GM23338 (cell line): Measurements from ENCODE around the gene C9orf85. TPM values are rescaled to one million over a fixed set of nuclear protein-coding genes. Genes with fewer than 3 reads are reported as not detected.

Experiments
- ATAC-seq: fragments of 200-7000 bp; cut with Tn5 transposase; 3 replicates; pipeline ENCODE4 v1.9.1; 2020
- DNase-seq: peaks from one replicate; pipeline ENCODE4 v3.0.0-alpha.2; 2015; ENCODE audit warnings: low spot score
- H2AFZ ChIP-seq: fragments of 200-600 bp; sonication (generic); 2 replicates; pipeline ENCODE4 v1.8.0; 2016; ENCODE audit warnings: antibody characterized with exemption, mild to moderate bottlenecking, moderate library complexity
- H3F3A ChIP-seq: fragments of 200-600 bp; sonication (generic); replicated peaks from 2 replicates; pipeline ENCODE4 v1.8.0; 2017; ENCODE audit warnings: antibody characterized with exemption, mixed run types, low read depth
- H3K27ac ChIP-seq: fragments of 200-600 bp; sonication (generic); 2 replicates; pipeline ENCODE4 v1.6.1; 2016; ENCODE audit warnings: low read depth
- H3K27me3 ChIP-seq: fragments of 200-600 bp; sonication (generic); 2 replicates; pipeline ENCODE4 v1.8.0; 2016; ENCODE audit warnings: mild to moderate bottlenecking, mixed run types, moderate library complexity; ENCODE audit not compliant: insufficient read depth
- H3K36me3 ChIP-seq: fragments of 200-600 bp; sonication (generic); 2 replicates; pipeline ENCODE4 v1.8.0; 2016; ENCODE audit warnings: mild to moderate bottlenecking; ENCODE audit not compliant: insufficient read depth
- H3K4me1 ChIP-seq: fragments of 200-600 bp; sonication (generic); 2 replicates; pipeline ENCODE4 v1.8.0; 2016; ENCODE audit warnings: mild to moderate bottlenecking, moderate library complexity; ENCODE audit not compliant: insufficient read depth
- H3K4me2 ChIP-seq: fragments of 200-600 bp; sonication (generic); 2 replicates; pipeline ENCODE4 v1.7.1; 2017; ENCODE audit warnings: mixed run types
- H3K4me3 ChIP-seq: fragments of 200-600 bp; sonication (generic); 2 replicates; pipeline ENCODE4 v1.6.1; 2016; ENCODE audit warnings: mixed run types
- H3K79me2 ChIP-seq: fragments of 200-600 bp; sonication (generic); replicated peaks from 2 replicates; pipeline ENCODE4 v1.8.0; 2017; ENCODE audit warnings: mild to moderate bottlenecking; ENCODE audit not compliant: insufficient read depth
- H3K9me2 ChIP-seq: fragments of 200-600 bp; sonication (generic); 2 replicates; pipeline ENCODE4 v1.8.0; 2017; ENCODE audit not compliant: insufficient read depth
- H4K20me1 ChIP-seq: fragments of 200-600 bp; sonication (generic); replicated peaks from 2 replicates; pipeline ENCODE4 v1.8.0; 2017; ENCODE audit warnings: mild to moderate bottlenecking; ENCODE audit not compliant: insufficient read depth
- H3K27ac Mint-ChIP-seq: 2 replicates; pipeline ENCODE4 v1.8.0; 2020; ENCODE audit warnings: inconsistent platforms, mild to moderate bottlenecking, moderate library complexity, mixed read lengths
- H3K27me3 Mint-ChIP-seq: 3 replicates; pipeline ENCODE4 v1.8.0; 2022; ENCODE audit warnings: low read depth, mild to moderate bottlenecking, moderate library complexity, mixed read lengths, inconsistent platforms; ENCODE audit not compliant: insufficient read depth, poor library complexity
- H3K36me3 Mint-ChIP-seq: 3 replicates; pipeline ENCODE4 v1.8.0; 2021; ENCODE audit warnings: low read depth, mild to moderate bottlenecking, inconsistent platforms, moderate library complexity, mixed read lengths
- H3K4me1 Mint-ChIP-seq: 3 replicates; pipeline ENCODE4 v1.8.0; 2020; ENCODE audit warnings: mild to moderate bottlenecking, inconsistent platforms, mixed read lengths
- H3K4me3 Mint-ChIP-seq: 3 replicates; pipeline ENCODE4 v1.8.0; 2021; ENCODE audit warnings: moderate library complexity, mild to moderate bottlenecking, inconsistent platforms, mixed read lengths
- H3K9me3 Mint-ChIP-seq: 3 replicates; pipeline ENCODE4 v1.8.0; 2020; ENCODE audit warnings: moderate library complexity, mild to moderate bottlenecking, inconsistent platforms, mixed read lengths
- CREB1 ChIP-seq: fragments of 250-450 bp; sonication (Bioruptor Pico); IDR thresholded peaks from 2 replicates; pipeline ENCODE4 v1.5.0; 2020; ENCODE audit warnings: low read depth, mild to moderate bottlenecking, moderate library complexity
- EZH2 ChIP-seq: fragments of 200-600 bp; sonication (generic); IDR thresholded peaks from one replicate; pipeline ENCODE4 v1.8.0; 2017; ENCODE audit warnings: antibody characterized with exemption, mild to moderate bottlenecking, low read depth; ENCODE audit not compliant: unreplicated experiment
- EZH2phosphoT487 ChIP-seq: fragments of 200-600 bp; sonication (generic); IDR thresholded peaks from one replicate; pipeline ENCODE4 v1.8.1; 2018; ENCODE audit warnings: antibody characterized with exemption; ENCODE audit not compliant: unreplicated experiment
- JUNB ChIP-seq: IDR thresholded peaks from one replicate; pipeline ENCODE4 v1.6.1; 2016; ENCODE audit warnings: antibody characterized with exemption; ENCODE audit not compliant: unreplicated experiment
- NANOG ChIP-seq: IDR thresholded peaks from 2 replicates; pipeline ENCODE4 v1.6.1; 2016; ENCODE audit warnings: antibody characterized with exemption, borderline replicate concordance
- POLR2AphosphoS5 ChIP-seq: IDR thresholded peaks from 2 replicates; pipeline ENCODE4 v1.6.1; 2016; ENCODE audit warnings: antibody characterized with exemption, low read depth
- STAT1 ChIP-seq: IDR thresholded peaks from one replicate; pipeline ENCODE4 v1.6.1; 2016; ENCODE audit warnings: antibody characterized with exemption; ENCODE audit not compliant: unreplicated experiment
- ZNF114 ChIP-seq: fragments of 250-450 bp; sonication (Bioruptor Pico); IDR thresholded peaks from 2 replicates; pipeline ENCODE4 v1.5.0; 2020; ENCODE audit warnings: mild to moderate bottlenecking, moderate library complexity
- ZNF331 ChIP-seq: fragments of 250-450 bp; sonication (Bioruptor Pico); IDR thresholded peaks from 2 replicates; pipeline ENCODE4 v1.5.0; 2020; ENCODE audit warnings: low read depth, mild to moderate bottlenecking, moderate library complexity
- polyA plus RNA-seq: library from polyadenylated mRNA; unstranded; fragments of >200 nt; fragmentation: Nextera tagmentation; extraction: Ambion mirVana; gene quantifications from 2 replicates; pipeline ENCODE4 v1.2.1, GENCODE V29; 2016
- total RNA-seq: library from RNA; depleted of rRNA; stranded (reverse); fragments of >200 nt; shearing (Covaris generic); gene quantifications from 2 replicates; pipeline ENCODE4 v1.2.3, GENCODE V29; 2014
- TF ChIP-seq, protein P1 (sequence below): IDR thresholded peaks from one replicate; pipeline ENCODE4 v1.6.1; 2018; ENCODE audit warnings: antibody characterized with exemption; ENCODE audit not compliant: unreplicated experiment
- TF ChIP-seq, protein P2 (sequence below), 2 experiments: fragments of 200-600 bp in 1 of 2; sonication (generic) in 1 of 2; conservative IDR thresholded peaks; 2 replicates each; pipeline versions ENCODE4 v1.5.1 to v1.6.1; 2016 to 2017; ENCODE audit warnings: antibody characterized with exemption in 2 of 2, low read depth in 2 of 2, mild to moderate bottlenecking in 2 of 2, moderate library complexity in 1 of 2
- TF ChIP-seq, protein P3 (sequence below): fragments of 250-450 bp; sonication (Bioruptor Pico); IDR thresholded peaks from 2 replicates; pipeline ENCODE4 v1.5.0; 2020; ENCODE audit warnings: mild to moderate bottlenecking, moderate library complexity
- TF ChIP-seq, protein P4 (sequence below): IDR thresholded peaks from 2 replicates; pipeline ENCODE4 v1.6.1; 2016; ENCODE audit warnings: antibody characterized with exemption

Gene C9orf85
- total and polyA plus RNA-seq, 2 experiments from 2014 or later: 10.3 to 20.8 TPM

DNA sequence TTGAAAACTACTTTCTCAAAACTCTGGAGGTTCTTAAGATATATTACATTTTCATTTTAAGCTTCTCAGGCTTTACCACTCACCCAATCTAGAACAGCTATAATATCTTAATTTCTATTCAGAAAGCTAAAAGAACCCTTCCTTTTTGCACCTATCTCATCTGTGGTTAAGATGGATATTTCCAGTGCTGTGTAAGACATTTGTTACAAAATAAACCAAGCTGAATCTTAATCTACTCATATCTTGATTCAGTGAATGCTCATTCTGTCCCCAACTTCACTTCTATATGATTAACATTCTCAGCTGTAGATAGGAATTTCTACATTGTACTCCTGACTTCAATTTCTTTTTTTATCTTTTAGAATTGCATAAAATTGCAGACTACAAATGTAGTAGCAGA lies 15.5 kb upstream of the C9orf85 start:
- H3K36me3 Mint-ChIP-seq: peaks cover 16% of the 10 kb centered on the region; the same call in 2 of the 3 replicates
- no peaks in the 10 kb centered on the region for H3F3A ChIP-seq
- no peaks in the 10 kb centered on the region for H3K27me3 ChIP-seq
- peaks cover 100% of the 10 kb centered on the region for H3K79me2 ChIP-seq
- no peak for TF ChIP-seq CREB1 (CRISPR knock-in tag)
- no peak for TF ChIP-seq NANOG
- TF ChIP-seq ZNF331 (CRISPR knock-in tag): no peak
- TF ChIP-seq, protein P1, sequence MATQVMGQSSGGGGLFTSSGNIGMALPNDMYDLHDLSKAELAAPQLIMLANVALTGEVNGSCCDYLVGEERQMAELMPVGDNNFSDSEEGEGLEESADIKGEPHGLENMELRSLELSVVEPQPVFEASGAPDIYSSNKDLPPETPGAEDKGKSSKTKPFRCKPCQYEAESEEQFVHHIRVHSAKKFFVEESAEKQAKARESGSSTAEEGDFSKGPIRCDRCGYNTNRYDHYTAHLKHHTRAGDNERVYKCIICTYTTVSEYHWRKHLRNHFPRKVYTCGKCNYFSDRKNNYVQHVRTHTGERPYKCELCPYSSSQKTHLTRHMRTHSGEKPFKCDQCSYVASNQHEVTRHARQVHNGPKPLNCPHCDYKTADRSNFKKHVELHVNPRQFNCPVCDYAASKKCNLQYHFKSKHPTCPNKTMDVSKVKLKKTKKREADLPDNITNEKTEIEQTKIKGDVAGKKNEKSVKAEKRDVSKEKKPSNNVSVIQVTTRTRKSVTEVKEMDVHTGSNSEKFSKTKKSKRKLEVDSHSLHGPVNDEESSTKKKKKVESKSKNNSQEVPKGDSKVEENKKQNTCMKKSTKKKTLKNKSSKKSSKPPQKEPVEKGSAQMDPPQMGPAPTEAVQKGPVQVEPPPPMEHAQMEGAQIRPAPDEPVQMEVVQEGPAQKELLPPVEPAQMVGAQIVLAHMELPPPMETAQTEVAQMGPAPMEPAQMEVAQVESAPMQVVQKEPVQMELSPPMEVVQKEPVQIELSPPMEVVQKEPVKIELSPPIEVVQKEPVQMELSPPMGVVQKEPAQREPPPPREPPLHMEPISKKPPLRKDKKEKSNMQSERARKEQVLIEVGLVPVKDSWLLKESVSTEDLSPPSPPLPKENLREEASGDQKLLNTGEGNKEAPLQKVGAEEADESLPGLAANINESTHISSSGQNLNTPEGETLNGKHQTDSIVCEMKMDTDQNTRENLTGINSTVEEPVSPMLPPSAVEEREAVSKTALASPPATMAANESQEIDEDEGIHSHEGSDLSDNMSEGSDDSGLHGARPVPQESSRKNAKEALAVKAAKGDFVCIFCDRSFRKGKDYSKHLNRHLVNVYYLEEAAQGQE: no peak
- no peak for TF ChIP-seq POLR2AphosphoS5
- no peak for TF ChIP-seq JUNB
- TF ChIP-seq, protein P2, sequence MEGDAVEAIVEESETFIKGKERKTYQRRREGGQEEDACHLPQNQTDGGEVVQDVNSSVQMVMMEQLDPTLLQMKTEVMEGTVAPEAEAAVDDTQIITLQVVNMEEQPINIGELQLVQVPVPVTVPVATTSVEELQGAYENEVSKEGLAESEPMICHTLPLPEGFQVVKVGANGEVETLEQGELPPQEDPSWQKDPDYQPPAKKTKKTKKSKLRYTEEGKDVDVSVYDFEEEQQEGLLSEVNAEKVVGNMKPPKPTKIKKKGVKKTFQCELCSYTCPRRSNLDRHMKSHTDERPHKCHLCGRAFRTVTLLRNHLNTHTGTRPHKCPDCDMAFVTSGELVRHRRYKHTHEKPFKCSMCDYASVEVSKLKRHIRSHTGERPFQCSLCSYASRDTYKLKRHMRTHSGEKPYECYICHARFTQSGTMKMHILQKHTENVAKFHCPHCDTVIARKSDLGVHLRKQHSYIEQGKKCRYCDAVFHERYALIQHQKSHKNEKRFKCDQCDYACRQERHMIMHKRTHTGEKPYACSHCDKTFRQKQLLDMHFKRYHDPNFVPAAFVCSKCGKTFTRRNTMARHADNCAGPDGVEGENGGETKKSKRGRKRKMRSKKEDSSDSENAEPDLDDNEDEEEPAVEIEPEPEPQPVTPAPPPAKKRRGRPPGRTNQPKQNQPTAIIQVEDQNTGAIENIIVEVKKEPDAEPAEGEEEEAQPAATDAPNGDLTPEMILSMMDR (conservative IDR thresholded peaks at IDR 0.05; ENCODE audit: low read depth in 2 of 2): no peak
- TF ChIP-seq, protein P3, sequence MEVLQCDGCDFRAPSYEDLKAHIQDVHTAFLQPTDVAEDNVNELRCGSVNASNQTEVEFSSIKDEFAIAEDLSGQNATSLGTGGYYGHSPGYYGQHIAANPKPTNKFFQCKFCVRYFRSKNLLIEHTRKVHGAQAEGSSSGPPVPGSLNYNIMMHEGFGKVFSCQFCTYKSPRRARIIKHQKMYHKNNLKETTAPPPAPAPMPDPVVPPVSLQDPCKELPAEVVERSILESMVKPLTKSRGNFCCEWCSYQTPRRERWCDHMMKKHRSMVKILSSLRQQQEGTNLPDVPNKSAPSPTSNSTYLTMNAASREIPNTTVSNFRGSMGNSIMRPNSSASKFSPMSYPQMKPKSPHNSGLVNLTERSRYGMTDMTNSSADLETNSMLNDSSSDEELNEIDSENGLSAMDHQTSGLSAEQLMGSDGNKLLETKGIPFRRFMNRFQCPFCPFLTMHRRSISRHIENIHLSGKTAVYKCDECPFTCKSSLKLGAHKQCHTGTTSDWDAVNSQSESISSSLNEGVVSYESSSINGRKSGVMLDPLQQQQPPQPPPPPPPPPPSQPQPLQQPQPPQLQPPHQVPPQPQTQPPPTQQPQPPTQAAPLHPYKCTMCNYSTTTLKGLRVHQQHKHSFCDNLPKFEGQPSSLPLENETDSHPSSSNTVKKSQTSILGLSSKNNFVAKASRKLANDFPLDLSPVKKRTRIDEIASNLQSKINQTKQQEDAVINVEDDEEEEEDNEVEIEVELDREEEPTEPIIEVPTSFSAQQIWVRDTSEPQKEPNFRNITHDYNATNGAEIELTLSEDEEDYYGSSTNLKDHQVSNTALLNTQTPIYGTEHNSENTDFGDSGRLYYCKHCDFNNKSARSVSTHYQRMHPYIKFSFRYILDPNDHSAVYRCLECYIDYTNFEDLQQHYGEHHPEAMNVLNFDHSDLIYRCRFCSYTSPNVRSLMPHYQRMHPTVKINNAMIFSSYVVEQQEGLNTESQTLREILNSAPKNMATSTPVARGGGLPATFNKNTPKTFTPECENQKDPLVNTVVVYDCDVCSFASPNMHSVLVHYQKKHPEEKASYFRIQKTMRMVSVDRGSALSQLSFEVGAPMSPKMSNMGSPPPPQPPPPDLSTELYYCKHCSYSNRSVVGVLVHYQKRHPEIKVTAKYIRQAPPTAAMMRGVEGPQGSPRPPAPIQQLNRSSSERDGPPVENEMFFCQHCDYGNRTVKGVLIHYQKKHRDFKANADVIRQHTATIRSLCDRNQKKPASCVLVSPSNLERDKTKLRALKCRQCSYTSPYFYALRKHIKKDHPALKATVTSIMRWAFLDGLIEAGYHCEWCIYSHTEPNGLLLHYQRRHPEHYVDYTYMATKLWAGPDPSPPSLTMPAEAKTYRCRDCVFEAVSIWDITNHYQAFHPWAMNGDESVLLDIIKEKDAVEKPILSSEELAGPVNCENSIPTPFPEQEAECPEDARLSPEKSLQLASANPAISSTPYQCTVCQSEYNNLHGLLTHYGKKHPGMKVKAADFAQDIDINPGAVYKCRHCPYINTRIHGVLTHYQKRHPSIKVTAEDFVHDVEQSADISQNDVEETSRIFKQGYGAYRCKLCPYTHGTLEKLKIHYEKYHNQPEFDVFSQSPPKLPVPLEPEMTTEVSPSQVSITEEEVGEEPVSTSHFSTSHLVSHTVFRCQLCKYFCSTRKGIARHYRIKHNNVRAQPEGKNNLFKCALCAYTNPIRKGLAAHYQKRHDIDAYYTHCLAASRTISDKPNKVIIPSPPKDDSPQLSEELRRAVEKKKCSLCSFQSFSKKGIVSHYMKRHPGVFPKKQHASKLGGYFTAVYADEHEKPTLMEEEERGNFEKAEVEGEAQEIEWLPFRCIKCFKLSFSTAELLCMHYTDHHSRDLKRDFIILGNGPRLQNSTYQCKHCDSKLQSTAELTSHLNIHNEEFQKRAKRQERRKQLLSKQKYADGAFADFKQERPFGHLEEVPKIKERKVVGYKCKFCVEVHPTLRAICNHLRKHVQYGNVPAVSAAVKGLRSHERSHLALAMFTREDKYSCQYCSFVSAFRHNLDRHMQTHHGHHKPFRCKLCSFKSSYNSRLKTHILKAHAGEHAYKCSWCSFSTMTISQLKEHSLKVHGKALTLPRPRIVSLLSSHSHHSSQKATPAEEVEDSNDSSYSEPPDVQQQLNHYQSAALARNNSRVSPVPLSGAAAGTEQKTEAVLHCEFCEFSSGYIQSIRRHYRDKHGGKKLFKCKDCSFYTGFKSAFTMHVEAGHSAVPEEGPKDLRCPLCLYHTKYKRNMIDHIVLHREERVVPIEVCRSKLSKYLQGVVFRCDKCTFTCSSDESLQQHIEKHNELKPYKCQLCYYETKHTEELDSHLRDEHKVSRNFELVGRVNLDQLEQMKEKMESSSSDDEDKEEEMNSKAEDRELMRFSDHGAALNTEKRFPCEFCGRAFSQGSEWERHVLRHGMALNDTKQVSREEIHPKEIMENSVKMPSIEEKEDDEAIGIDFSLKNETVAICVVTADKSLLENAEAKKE: no peak
- TF ChIP-seq, protein P4, sequence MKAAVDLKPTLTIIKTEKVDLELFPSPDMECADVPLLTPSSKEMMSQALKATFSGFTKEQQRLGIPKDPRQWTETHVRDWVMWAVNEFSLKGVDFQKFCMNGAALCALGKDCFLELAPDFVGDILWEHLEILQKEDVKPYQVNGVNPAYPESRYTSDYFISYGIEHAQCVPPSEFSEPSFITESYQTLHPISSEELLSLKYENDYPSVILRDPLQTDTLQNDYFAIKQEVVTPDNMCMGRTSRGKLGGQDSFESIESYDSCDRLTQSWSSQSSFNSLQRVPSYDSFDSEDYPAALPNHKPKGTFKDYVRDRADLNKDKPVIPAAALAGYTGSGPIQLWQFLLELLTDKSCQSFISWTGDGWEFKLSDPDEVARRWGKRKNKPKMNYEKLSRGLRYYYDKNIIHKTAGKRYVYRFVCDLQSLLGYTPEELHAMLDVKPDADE: no peak
- no peak for TF ChIP-seq ZNF114 (CRISPR knock-in tag)
- TF ChIP-seq EZH2: no peak
- no peak for TF ChIP-seq STAT1
- no peak for TF ChIP-seq EZH2phosphoT487
- peaks cover 60% of the 10 kb centered on the region for H3K4me1 ChIP-seq
- no peak overlapping the region for H3K4me3 Mint-ChIP-seq
- H2AFZ ChIP-seq: no peak overlapping the region
- H3K9me2 ChIP-seq: no peaks in the 10 kb centered on the region
- no peak for ATAC-seq
- H3K4me2 ChIP-seq: no peak overlapping the region
- no peak overlapping the region for H3K4me3 ChIP-seq
- H3K27ac ChIP-seq: no peak overlapping the region
- DNase-seq: no peak
- no peaks in the 10 kb centered on the region for H3K27me3 Mint-ChIP-seq
- peaks cover 71% of the 10 kb centered on the region for H4K20me1 ChIP-seq
- H3K36me3 ChIP-seq: no peaks in the 10 kb centered on the region
- H3K4me1 Mint-ChIP-seq: peaks cover 58% of the 10 kb centered on the region
- no peak overlapping the region for H3K27ac Mint-ChIP-seq
- no peaks in the 10 kb centered on the region for H3K9me3 Mint-ChIP-seq
